ENCODE results near the gene PPP6R1. TPM values are rescaled to one million over a fixed set of nuclear protein-coding genes. Genes with fewer than 3 reads are reported as not detected.

The PPP6R1 gene
- total RNA-seq (2014; rRNA removed; shearing (Covaris generic)) (82.0 and 89.6 TPM in 2 replicates), total RNA-seq (2022) (156 and 161 TPM in 2 replicates), Bru-seq, nascent RNA (percentile 75 among the genes with signal in this experiment), BruChase-seq, experiment 1, labeled RNA remaining after a 6-hour chase (percentile 89 among the genes with signal in this experiment), BruChase-seq, experiment 2, labeled RNA remaining after a 2-hour chase (percentile 84 among the genes with signal in this experiment)
- long read RNA-seq, transcript PPP6R1-201 (24 exons, 3,961 nt), result major isoform, 206 of 362 reads
- long read RNA-seq, transcript PPP6R1-204 (7 exons, 2,389 nt), result minor isoform, 15 of 362 reads
- long read RNA-seq, partial matches to known transcripts, result 73 of 362 reads
- long read RNA-seq, other reads (novel, unspliced or antisense), result 64 of 362 reads

DNA sequence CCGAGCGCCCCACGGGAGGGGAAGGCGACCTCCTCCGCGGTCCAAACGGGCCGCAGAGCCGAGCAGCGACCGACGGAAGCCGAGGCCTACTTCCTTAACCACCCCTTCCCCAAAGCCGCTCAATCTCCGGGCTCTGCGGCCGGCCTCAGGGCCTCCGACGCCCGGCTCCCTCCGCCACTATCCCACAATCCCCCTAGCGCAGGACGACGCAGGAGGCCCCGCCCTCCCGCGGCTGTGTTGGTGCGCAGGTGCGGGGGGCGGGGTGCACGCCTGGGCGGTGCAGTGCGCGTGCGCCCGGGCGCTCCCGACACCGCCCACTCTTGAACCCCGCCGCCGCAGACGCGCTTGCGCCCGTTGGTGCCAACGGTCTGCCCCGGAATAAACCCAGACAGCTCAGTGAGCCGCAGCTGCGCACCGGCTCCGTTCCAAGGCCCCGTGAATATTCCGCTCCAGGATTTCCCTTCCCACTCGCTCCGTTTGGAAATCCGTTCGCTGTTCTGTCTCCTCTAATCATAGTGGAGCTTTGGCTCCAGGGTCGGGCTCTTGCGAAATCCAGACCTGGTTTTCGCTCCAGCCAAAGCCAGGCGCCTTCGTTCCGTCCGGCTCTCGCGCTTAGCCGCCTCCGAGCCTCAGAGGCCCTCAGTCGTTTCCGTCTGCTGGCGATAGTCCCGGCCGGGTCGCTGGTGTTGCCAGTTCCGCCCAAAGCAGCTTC lies at the start of gene PPP6R1:
PPP6R1 (minus strand) TSS at position 190 of the 712 bp plus-strand sequence. CDS start 11,914 bp downstream, outside the sequence.
- Histone ChIP-seq H4K20me1 (ENCODE audit: insufficient read depth, low read length) (no peaks in the 10 kb centered on the region), H3K36me3 (ENCODE audit: insufficient read depth, low read length) (peaks cover 49% of the 10 kb centered on the region), H3K27ac (ENCODE audit: low read depth, low read length, poor library complexity, severe bottlenecking) (peak within 1 kb of the TSS; percentile 97), H3K9me2 (ENCODE audit: insufficient read depth, low read length) (no peaks in the 10 kb centered on the region), H3K79me2 (ENCODE audit: insufficient read depth, low read depth, low read length) (peaks cover 42% of the 10 kb centered on the region), H3K4me2 (ENCODE audit: low read length) (peak within 1 kb of the TSS; percentile 99), H3K9me3 (ENCODE audit: low read length) (no peaks in the 10 kb centered on the region), H2AFZ (ENCODE audit: low read length) (peak within 1 kb of the TSS; percentile 43; the same call in 1 of the 2 replicates), H3K4me3 (ENCODE audit: low read depth, low read length, poor library complexity, severe bottlenecking) (peak within 1 kb of the TSS; percentile 78), H3K4me1 (ENCODE audit: insufficient read depth, low read length, poor library complexity, severe bottlenecking) (peaks cover 41% of the 10 kb centered on the region)
- TF ChIP-seq CTCF (conservative IDR thresholded peaks at IDR 0.05; ENCODE audit: low read length), result no peak
- no peak for TF ChIP-seq EZH2phosphoT487 (IDR thresholded peaks at IDR 0.05; ENCODE audit: borderline replicate concordance, low read depth, low read length)
- peak; percentile 98 for DNase-seq (ENCODE audit: low spot score)
- BruUV-seq (replicated peaks), result no TSS peak
- intact Hi-C loops (cut with micrococcal nuclease; ENCODE audit: unreplicated experiment), result loop anchor here (1.0 to 2.0 kb wide), 4 partner anchors 17 to 82 kb away; partner anchors contain the start of gene HSPBP1
- ChIA-PET POLR2A (interaction anchor here (0.6 to 3.9 kb wide), 8 partner anchors 14 to 1070 kb away, joined by 3 to 32 read pairs (median 3); partner anchors contain the start of genes GARIN5B, HSPBP1, MBOAT7 and TMEM238), CTCF (ENCODE audit: unreplicated experiment) (interaction anchor here (0.6 kb wide), 1 partner anchor 79 kb away, joined by 4 read pairs; no protein-coding TSS in a partner anchor)

- Histone ChIP-seq H2AFZ (ENCODE audit: low read length) (peak overlapping the region; percentile 24; the same call in 1 of the 2 replicates), H3K79me2 (ENCODE audit: insufficient read depth, low read depth, low read length) (no peaks in the 10 kb centered on the region), H3K9me2 (ENCODE audit: insufficient read depth, low read length) (no peaks in the 10 kb centered on the region), H3K36me3 (ENCODE audit: insufficient read depth, low read length) (peaks cover 40% of the 10 kb centered on the region), H4K20me1 (ENCODE audit: insufficient read depth, low read length) (no peaks in the 10 kb centered on the region), H3K27ac (ENCODE audit: low read depth, low read length, poor library complexity, severe bottlenecking) (peak overlapping the region; percentile 92), H3K4me1 (ENCODE audit: insufficient read depth, low read length, poor library complexity, severe bottlenecking) (peaks cover 59% of the 10 kb centered on the region), H3K9me3 (ENCODE audit: low read length) (no peaks in the 10 kb centered on the region), H3K4me2 (ENCODE audit: low read length) (peak overlapping the region; percentile 66), H3K4me3 (ENCODE audit: low read depth, low read length, poor library complexity, severe bottlenecking) (peak overlapping the region; percentile 66)
- ChIA-PET CTCF (ENCODE audit: unreplicated experiment) (interaction anchor here (1.1 kb wide), 1 partner anchor 31 kb away, joined by 6 read pairs; the partner anchor contains the start of gene KMT5C), POLR2A (interaction anchor here (1.1 kb wide), 1 partner anchor 76 kb away, joined by 3 read pairs; the partner anchor contains the start of gene TMEM238)
- TF ChIP-seq CTCF (conservative IDR thresholded peaks at IDR 0.05; ENCODE audit: low read length) (no peak), EZH2phosphoT487 (IDR thresholded peaks at IDR 0.05; ENCODE audit: borderline replicate concordance, low read depth, low read length) (no peak)
- DNase-seq (ENCODE audit: low spot score), result peak; percentile 88
- no TSS peak for BruUV-seq (replicated peaks)
- intact Hi-C loops (cut with micrococcal nuclease; ENCODE audit: unreplicated experiment), result loop anchor here (2.0 kb wide), 1 partner anchor 77 kb away; the partner anchor contains the start of genes RPL28 and TMEM238
Measured at GRCh38 chr19:55308281-55308680, 49.5 kb upstream of the PPP6R1 start.

Data from OCI-LY7 (cell line).